SU-DHL-6 (cell line): ENCODE measurements around the gene ANKRD45.
"Not testable (repeated sequence)": the region's sequence is repeated elsewhere in the genome, so short reads cannot be mapped to it uniquely, and the experiment has no call there.

Experiments used
- H2AFZ ChIP-seq: fragments of 200-600 bp; sonication (generic); 2 replicates; pipeline ENCODE4 v1.6.1; 2014; ENCODE audit warnings: low read depth, mild to moderate bottlenecking, moderate library complexity, mixed read lengths, antibody characterized with exemption, low read length; ENCODE audit not compliant: severe bottlenecking
- H3F3A ChIP-seq: fragments of 200-600 bp; shearing (Covaris generic); 2 replicates; pipeline ENCODE4 v1.6.0; 2016; ENCODE audit warnings: antibody characterized with exemption, mild to moderate bottlenecking; ENCODE audit not compliant: insufficient read depth
- H3K27ac ChIP-seq: fragments of 200-600 bp; sonication (generic); 2 replicates; pipeline ENCODE4 v1.5.1; 2016; ENCODE audit warnings: low read depth, mild to moderate bottlenecking, low read length, moderate library complexity, mixed read lengths
- H3K27me3 ChIP-seq: fragments of 200-600 bp; sonication (generic), shearing (Covaris generic); 2 replicates; pipeline ENCODE4 v1.6.0; 2014; ENCODE audit warnings: mild to moderate bottlenecking, low read length
- H3K36me3 ChIP-seq: fragments of 200-600 bp; sonication (generic); 2 replicates; pipeline ENCODE4 v1.6.1; 2014; ENCODE audit warnings: mild to moderate bottlenecking, low read length, mixed read lengths
- H3K4me2 ChIP-seq: fragments of 300-600, 200-600 bp; shearing (Covaris generic), sonication (generic); 2 replicates; pipeline ENCODE4 v1.6.0; 2014; ENCODE audit warnings: low read length, low read depth, mild to moderate bottlenecking; ENCODE audit not compliant: poor library complexity, severe bottlenecking
- H3K4me3 ChIP-seq: fragments of 200-600 bp; sonication (generic); 2 replicates; pipeline ENCODE4 v1.5.1; 2014; ENCODE audit warnings: antibody characterized with exemption, low read length, mild to moderate bottlenecking, mixed read lengths; ENCODE audit not compliant: insufficient read depth, poor library complexity, severe bottlenecking
- H3K79me2 ChIP-seq: fragments of 200-600 bp; sonication (generic); 2 replicates; pipeline ENCODE4 v1.6.1; 2014; ENCODE audit warnings: mild to moderate bottlenecking, low read length, moderate library complexity; ENCODE audit not compliant: insufficient read depth
- H3K9ac ChIP-seq: fragments of 200-600 bp; sonication (generic); 2 replicates; pipeline ENCODE4 v1.7.0; 2014; ENCODE audit warnings: mild to moderate bottlenecking, low read length
- H3K9me2 ChIP-seq: fragments of 200-600 bp; sonication (generic); replicated peaks from 2 replicates; pipeline ENCODE4 v1.6.1; 2014; ENCODE audit warnings: low read length; ENCODE audit not compliant: insufficient read depth
- H3K9me3 ChIP-seq: fragments of 200-600 bp; sonication (generic); 2 replicates; pipeline ENCODE4 v1.6.1; 2014; ENCODE audit warnings: low read length, mixed read lengths; ENCODE audit not compliant: insufficient read depth
- H4K20me1 ChIP-seq: fragments of 200-600 bp; sonication (generic); 2 replicates; pipeline ENCODE4 v1.6.1; 2014; ENCODE audit warnings: low read depth, mild to moderate bottlenecking, antibody characterized with exemption, low read length, moderate library complexity, mixed read lengths
- CTCF ChIP-seq: fragments of 200-600 bp; sonication (generic); IDR thresholded peaks from one replicate; pipeline ENCODE4 v1.5.1; 2017; ENCODE audit warnings: antibody characterized with exemption, mild to moderate bottlenecking, low read length, moderate library complexity; ENCODE audit not compliant: insufficient read depth, poor library complexity, severe bottlenecking
- EZH2phosphoT487 ChIP-seq: fragments of 200-600 bp; sonication (generic), shearing (Covaris generic); conservative IDR thresholded peaks from 2 replicates; pipeline ENCODE4 v1.6.1; 2018; ENCODE audit warnings: mild to moderate bottlenecking, antibody characterized with exemption, low read length, moderate library complexity, mixed read lengths

Gene ANKRD45

DNA sequence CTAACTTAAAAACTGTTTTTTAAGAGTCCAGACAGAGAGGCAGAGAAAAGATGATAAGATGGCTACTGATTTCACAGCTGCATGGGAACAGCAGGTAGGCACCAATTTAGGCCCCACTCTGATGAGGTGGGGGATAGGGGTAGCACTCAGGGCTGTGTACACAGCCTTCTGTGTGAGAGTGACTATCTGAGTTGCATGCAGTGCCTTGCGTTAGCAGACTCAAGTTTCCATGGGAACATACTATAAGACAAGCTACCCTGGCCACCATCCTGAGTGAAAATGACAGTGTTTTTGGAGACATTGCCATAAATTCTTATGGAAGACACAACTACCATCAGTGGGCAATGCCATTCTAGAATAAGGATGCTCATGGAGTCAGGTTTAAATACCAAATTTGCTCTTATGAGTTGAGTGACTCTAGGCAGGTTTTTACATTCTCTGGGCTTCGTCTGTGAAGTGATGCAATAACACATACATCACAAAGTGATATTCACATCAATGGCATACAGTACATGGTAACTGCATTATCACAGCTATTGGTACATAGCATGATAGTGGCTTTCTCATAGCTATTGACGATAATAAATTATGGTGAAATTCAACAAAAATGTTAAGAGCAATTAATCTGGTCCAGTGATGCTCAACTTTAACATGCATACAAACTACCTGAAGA, 97.3 kb downstream of the ANKRD45 start:
- no peak overlapping the region for H3K4me3 ChIP-seq

DNA sequence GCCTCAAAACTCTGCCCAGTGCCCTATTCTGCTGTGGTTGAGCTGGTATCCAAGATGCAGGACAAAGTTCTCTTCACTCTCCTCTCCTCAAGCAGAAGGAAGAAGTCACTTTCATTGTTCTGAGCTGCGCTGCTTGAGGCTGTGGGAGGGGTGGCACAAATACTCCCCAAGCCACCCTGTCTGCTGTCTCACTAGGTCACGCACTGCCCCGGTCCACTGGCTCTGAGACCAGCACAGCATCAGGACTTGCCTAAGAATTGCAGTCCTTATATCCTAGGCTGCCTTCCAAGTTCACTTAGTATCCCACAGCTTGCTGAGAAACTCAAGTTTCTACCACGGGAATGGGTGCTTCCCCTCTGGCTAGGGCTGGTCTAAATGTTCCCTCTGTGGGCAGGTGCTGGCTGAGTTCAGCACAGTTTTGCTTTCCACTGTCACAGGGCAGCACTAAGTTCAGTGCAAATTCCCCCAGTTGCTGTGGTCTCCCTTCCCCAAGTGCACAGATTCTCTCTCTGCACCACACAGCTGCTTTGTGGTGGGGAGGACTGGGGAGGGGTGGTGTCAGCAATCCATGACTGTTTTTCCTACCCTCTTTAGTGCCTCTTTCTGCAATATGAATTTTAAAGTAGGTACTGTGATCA, 99.2 kb downstream of the ANKRD45 start:
- Histone ChIP-seq H3K9me2 (no peaks in the 10 kb centered on the region), H3F3A (no peaks in the 10 kb centered on the region), H4K20me1 (no peaks in the 10 kb centered on the region), H3K4me3 (no peak overlapping the region), H3K36me3 (no peaks in the 10 kb centered on the region), H3K27me3 (no peaks in the 10 kb centered on the region), H3K27ac (no peak overlapping the region), H2AFZ (no peak overlapping the region), H3K4me2 (no peak overlapping the region), H3K9ac (no peak overlapping the region), H3K9me3 (no peaks in the 10 kb centered on the region; the same call in 1 of the 2 replicates), H3K79me2 (no peaks in the 10 kb centered on the region)
- TF ChIP-seq EZH2phosphoT487 = no peak
- no peak for TF ChIP-seq CTCF

More for the DNA sequence above, 97.3 kb downstream of the ANKRD45 start:
- Histone ChIP-seq H3K36me3 (no peaks in the 10 kb centered on the region), H4K20me1 (no peaks in the 10 kb centered on the region), H3K4me2 (no peak overlapping the region), H3K9me2 (no peaks in the 10 kb centered on the region), H3K79me2 (no peaks in the 10 kb centered on the region), H2AFZ (no peak overlapping the region), H3K27ac (no peak overlapping the region), H3K9me3 (no peaks in the 10 kb centered on the region), H3K27me3 (no peaks in the 10 kb centered on the region), H3K9ac (no peak overlapping the region), H3F3A (no peaks in the 10 kb centered on the region)
- no peak for TF ChIP-seq CTCF
- no peak for TF ChIP-seq EZH2phosphoT487

DNA sequence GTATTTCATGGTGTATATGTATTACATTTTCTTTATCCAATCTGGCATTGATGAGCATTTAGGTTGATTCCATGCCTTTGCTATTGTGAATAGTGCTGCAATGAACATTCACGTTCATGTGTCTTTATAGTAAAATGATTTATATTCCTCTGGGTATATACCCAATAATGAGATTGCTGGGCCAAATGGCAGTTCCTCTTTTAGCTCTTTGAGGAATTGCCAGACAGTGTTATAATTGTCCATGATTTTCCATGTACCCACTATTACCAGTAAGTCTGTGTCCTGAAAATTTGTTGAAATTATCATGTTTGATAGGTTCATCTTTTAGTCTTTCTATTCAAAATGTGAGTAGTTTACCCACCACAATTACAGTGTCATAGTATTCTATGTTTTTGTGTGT, 101.2 kb downstream of the ANKRD45 start:
- H3F3A ChIP-seq = no peaks in the 10 kb centered on the region
- H3K9ac ChIP-seq = no peak overlapping the region
- no peaks in the 10 kb centered on the region; the same call in 1 of the 2 replicates for H3K9me3 ChIP-seq
- H3K79me2 ChIP-seq = no peaks in the 10 kb centered on the region
- no peaks in the 10 kb centered on the region for H3K36me3 ChIP-seq
- H3K27ac ChIP-seq = no peak overlapping the region
- H3K4me2 ChIP-seq = no peak overlapping the region
- no peaks in the 10 kb centered on the region for H3K9me2 ChIP-seq
- H2AFZ ChIP-seq = no peak overlapping the region
- H3K27me3 ChIP-seq = no peaks in the 10 kb centered on the region
- H4K20me1 ChIP-seq = no peaks in the 10 kb centered on the region
- TF ChIP-seq CTCF (no peak), EZH2phosphoT487 (no peak)
- H3K4me3 ChIP-seq = no peak overlapping the region

GRCh38 chr1:173563846-173564245, 105.8 kb downstream of the ANKRD45 start:
- H3K4me3 ChIP-seq, H3K36me3 ChIP-seq, H3K9me2 ChIP-seq, H3K4me2 ChIP-seq, H3F3A ChIP-seq, H3K9me3 ChIP-seq, H4K20me1 ChIP-seq, H3K27me3 ChIP-seq, H3K79me2 ChIP-seq, H3K27ac ChIP-seq, H3K9ac ChIP-seq, H2AFZ ChIP-seq: not testable (repeated sequence)
